ENCODE results near the gene GGCX. TPM values are rescaled to one million over a fixed set of nuclear protein-coding genes. Genes with fewer than 3 reads are reported as not detected.
"Not testable (repeated sequence)": the region's sequence is repeated elsewhere in the genome, so short reads cannot be mapped to it uniquely, and the experiment has no call there.

The GGCX gene
- total RNA-seq, 1 experiment from 2014 or later, result 38.0 TPM

- no peak for DNase-seq (ENCODE audit: low read depth in 1 of 2, low spot score in 2 of 2)
- peaks cover 29% of the 10 kb centered on the region for H3K36me3 ChIP-seq
- H3K4me3 ChIP-seq, result no peak overlapping the region
- peaks cover 26% of the 10 kb centered on the region for H3K4me1 ChIP-seq (replicated peaks)
- no peaks in the 10 kb centered on the region for H3K9me3 ChIP-seq (replicated peaks)
- no peak overlapping the region for H3K27ac ChIP-seq
- H3K27me3 ChIP-seq (replicated peaks), result no peaks in the 10 kb centered on the region
Observed at GRCh38 chr2:85599468-85600234, 38.4 kb upstream of the GGCX start.

- Histone ChIP-seq H3K9me3 (replicated peaks) (no peaks in the 10 kb centered on the region), H3K4me1 (replicated peaks) (peaks cover 23% of the 10 kb centered on the region), H3K4me3 (no peak overlapping the region), H3K27me3 (replicated peaks) (no peaks in the 10 kb centered on the region), H3K27ac (no peak overlapping the region), H3K36me3 (peaks cover 29% of the 10 kb centered on the region)
- no peak for DNase-seq (ENCODE audit: low read depth in 1 of 2, low spot score in 2 of 2)
Observed at GRCh38 chr2:85598594-85599340, 37.5 kb upstream of the GGCX start.

- Histone ChIP-seq H3K4me1 (replicated peaks) (peaks cover 19% of the 10 kb centered on the region), H3K4me3 (no peak overlapping the region), H3K27me3 (replicated peaks) (no peaks in the 10 kb centered on the region)
Observed at GRCh38 chr2:85597241-85597640, 35.9 kb upstream of the GGCX start.

GRCh38 chr2:85596486-85597143 is 35.3 kb upstream of the GGCX start:
- H3K36me3 ChIP-seq, result peaks cover 29% of the 10 kb centered on the region
- H3K27ac ChIP-seq, result no peak overlapping the region; the same call in 1 of the 2 replicates
- peak overlapping the region; percentile 55 for H3K4me3 ChIP-seq
- no peaks in the 10 kb centered on the region for H3K27me3 ChIP-seq (replicated peaks)
- peaks cover 15% of the 10 kb centered on the region for H3K4me1 ChIP-seq (replicated peaks)
- H3K9me3 ChIP-seq (replicated peaks), result no peaks in the 10 kb centered on the region
- no peak for DNase-seq (ENCODE audit: low read depth in 1 of 2, low spot score in 2 of 2)

More at GRCh38 chr2:85597241-85597640, 35.9 kb upstream of the GGCX start:
- no peak overlapping the region for H3K27ac ChIP-seq
- H3K36me3 ChIP-seq, result peaks cover 29% of the 10 kb centered on the region
- DNase-seq (ENCODE audit: low read depth in 1 of 2, low spot score in 2 of 2), result no peak
- no peaks in the 10 kb centered on the region for H3K9me3 ChIP-seq (replicated peaks)

GRCh38 chr2:85596026-85596333 is 34.7 kb upstream of the GGCX start:
- peak overlapping the region; percentile 55 for H3K4me3 ChIP-seq
- no peaks in the 10 kb centered on the region for H3K27me3 ChIP-seq (replicated peaks)
- DNase-seq (ENCODE audit: low read depth in 1 of 2, low spot score in 2 of 2), result no peak
- H3K27ac ChIP-seq, result peak overlapping the region; percentile 51
- peaks cover 21% of the 10 kb centered on the region for H3K4me1 ChIP-seq (replicated peaks)
- H3K9me3 ChIP-seq (replicated peaks), result no peaks in the 10 kb centered on the region
- peaks cover 29% of the 10 kb centered on the region for H3K36me3 ChIP-seq

- peak within 1 kb of the TSS; percentile 55 for H3K4me3 ChIP-seq
- H3K36me3 ChIP-seq, result peaks cover 29% of the 10 kb centered on the region
- H3K4me1 ChIP-seq (replicated peaks), result peaks cover 26% of the 10 kb centered on the region
- H3K27me3 ChIP-seq (replicated peaks), result no peaks in the 10 kb centered on the region
- H3K9me3 ChIP-seq (replicated peaks), result no peaks in the 10 kb centered on the region
- H3K27ac ChIP-seq, result peak within 1 kb of the TSS; percentile 72
- DNase-seq (ENCODE audit: low read depth in 1 of 2, low spot score in 2 of 2), result peak; percentile 93 to 97
Observed at GRCh38 chr2:85595301-85596025, 34.2 kb upstream of the GGCX start, which contains the start of gene RNF181. RNF181 (plus strand) TSS chr2:85595745; CDS start chr2:85595764, 19 bp downstream.

- H3K4me1 ChIP-seq (replicated peaks), result peaks cover 31% of the 10 kb centered on the region
Observed at GRCh38 chr2:85594715-85595300, 33.5 kb upstream of the GGCX start.

GRCh38 chr2:85593023-85593422 is 31.7 kb upstream of the GGCX start:
- Histone ChIP-seq H3K4me3 (no peak overlapping the region), H3K27ac (no peak overlapping the region), H3K36me3 (peaks cover 17% of the 10 kb centered on the region), H3K27me3 (replicated peaks) (no peaks in the 10 kb centered on the region), H3K9me3 (replicated peaks) (no peaks in the 10 kb centered on the region), H3K4me1 (replicated peaks) (peaks cover 43% of the 10 kb centered on the region)
- no peak for DNase-seq (ENCODE audit: low read depth in 1 of 2, low spot score in 2 of 2)

More at GRCh38 chr2:85594715-85595300, 33.5 kb upstream of the GGCX start:
- Histone ChIP-seq H3K36me3 (peaks cover 29% of the 10 kb centered on the region), H3K9me3 (replicated peaks) (no peaks in the 10 kb centered on the region), H3K27me3 (replicated peaks) (no peaks in the 10 kb centered on the region), H3K27ac (peak overlapping the region; percentile 72), H3K4me3 (peak overlapping the region; percentile 55)
- no peak for DNase-seq (ENCODE audit: low read depth in 1 of 2, low spot score in 2 of 2)

GRCh38 chr2:85592299-85592698 is 31.0 kb upstream of the GGCX start:
- not testable (repeated sequence) for H3K27ac ChIP-seq; DNase-seq (ENCODE audit: low read depth in 1 of 2, low spot score in 2 of 2); H3K4me3 ChIP-seq; H3K27me3 ChIP-seq (replicated peaks); H3K36me3 ChIP-seq; H3K9me3 ChIP-seq (replicated peaks)
- peaks cover 43% of the 10 kb centered on the region for H3K4me1 ChIP-seq (replicated peaks)

GRCh38 chr2:85591563-85591962 is 30.3 kb upstream of the GGCX start:
- peaks cover 42% of the 10 kb centered on the region for H3K4me1 ChIP-seq (replicated peaks)

GRCh38 chr2:85590950-85591349 is 29.7 kb upstream of the GGCX start:
- Histone ChIP-seq H3K36me3 (no peaks in the 10 kb centered on the region; the same call in 1 of the 2 replicates), H3K4me3 (no peak overlapping the region), H3K9me3 (replicated peaks) (no peaks in the 10 kb centered on the region), H3K4me1 (replicated peaks) (peaks cover 43% of the 10 kb centered on the region), H3K27me3 (replicated peaks) (no peaks in the 10 kb centered on the region), H3K27ac (peak overlapping the region; percentile 74)
- DNase-seq (ENCODE audit: low read depth in 1 of 2, low spot score in 2 of 2), result no peak

More at GRCh38 chr2:85591563-85591962, 30.3 kb upstream of the GGCX start:
- H3K36me3 ChIP-seq, result peaks cover 2% of the 10 kb centered on the region
- no peaks in the 10 kb centered on the region for H3K9me3 ChIP-seq (replicated peaks)
- DNase-seq (ENCODE audit: low read depth in 1 of 2, low spot score in 2 of 2), result no peak
- no peak overlapping the region for H3K4me3 ChIP-seq
- H3K27ac ChIP-seq, result peak overlapping the region; percentile 74; the same call in 1 of the 2 replicates
- H3K27me3 ChIP-seq (replicated peaks), result no peaks in the 10 kb centered on the region

- Histone ChIP-seq H3K27me3 (replicated peaks) (no peaks in the 10 kb centered on the region), H3K36me3 (no peaks in the 10 kb centered on the region; the same call in 1 of the 2 replicates), H3K4me3 (no peak overlapping the region), H3K4me1 (replicated peaks) (peaks cover 51% of the 10 kb centered on the region), H3K9me3 (replicated peaks) (no peaks in the 10 kb centered on the region), H3K27ac (peak overlapping the region; percentile 74)
- DNase-seq (ENCODE audit: low read depth in 1 of 2, low spot score in 2 of 2), result peak; percentile 92 to 95
Observed at GRCh38 chr2:85589982-85590791, 28.9 kb upstream of the GGCX start.
